Subcutaneous abdominal adipose tissue (tissue), 5 donors: ENCODE measurements around the gene ZSCAN5C.
"Not testable (repeated sequence)": the region's sequence is repeated elsewhere in the genome, so short reads cannot be mapped to it uniquely, and the experiment has no call there.

Experiments used
- H3K27ac ChIP-seq: one replicate; pipeline ENCODE4 v1.7.0; 2013; ENCODE audit warnings: low read depth, mild to moderate bottlenecking, inconsistent platforms, low read length, moderate library complexity
- H3K27me3 ChIP-seq, 5 donors: one replicate each; pipeline ENCODE4 v1.7.0; 2013; ENCODE audit warnings: low read length in 5 of 5, inconsistent platforms in 1 of 5; ENCODE audit not compliant: control insufficient read depth in 5 of 5, insufficient read depth in 4 of 5
- H3K36me3 ChIP-seq, 5 donors: one replicate each; pipeline ENCODE4 v1.7.0; 2013; ENCODE audit warnings: low read length in 5 of 5; ENCODE audit not compliant: control insufficient read depth in 5 of 5, insufficient read depth in 5 of 5
- H3K4me1 ChIP-seq, 5 donors: one replicate each; pipeline ENCODE4 v1.7.0; 2013; ENCODE audit warnings: low read length in 5 of 5, mild to moderate bottlenecking in 3 of 5, moderate library complexity in 1 of 5; ENCODE audit not compliant: control insufficient read depth in 5 of 5, insufficient read depth in 5 of 5
- H3K4me3 ChIP-seq, 5 donors: one replicate each; pipeline ENCODE4 v1.7.0; 2013; ENCODE audit warnings: low read length in 5 of 5, low read depth in 1 of 5
- H3K9ac ChIP-seq, 5 donors: one replicate each; pipeline ENCODE4 v1.7.0; 2013; ENCODE audit warnings: low read length in 5 of 5, mild to moderate bottlenecking in 4 of 5, moderate library complexity in 3 of 5
- H3K9me3 ChIP-seq, 5 donors: one replicate each; pipeline ENCODE4 v1.7.0; 2013; ENCODE audit warnings: low read length in 5 of 5; ENCODE audit not compliant: control insufficient read depth in 5 of 5
- donor health status: healthy.
- donor health status: healthy.
- donor health status: healthy.
- donor health status: healthy.
- donor health status: healthy.

The ZSCAN5C gene

DNA sequence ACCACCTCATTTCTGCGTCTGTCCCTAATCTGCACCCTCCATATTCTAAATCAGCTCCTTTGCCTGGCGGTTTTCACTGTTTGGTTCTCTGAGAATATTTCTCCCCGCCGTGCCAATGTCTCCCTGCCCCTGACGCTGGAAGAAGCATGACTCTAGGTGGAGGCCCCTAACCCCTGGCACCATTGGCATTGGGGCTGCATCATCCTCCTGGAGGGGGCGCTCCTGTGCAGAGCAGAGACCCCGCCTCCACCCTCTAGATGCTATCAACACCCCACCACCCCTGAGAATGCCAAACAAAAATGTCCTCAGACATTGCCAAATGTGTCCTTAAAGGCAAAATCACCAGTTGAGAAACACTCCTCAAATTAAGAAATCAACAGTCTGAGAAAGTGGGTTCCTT, 11.0 kb upstream of the ZSCAN5C start:
- H3K9me3 ChIP-seq: no peaks in the 10 kb centered on the region
- H3K4me1 ChIP-seq: no peaks in the 10 kb centered on the region
- H3K27me3 ChIP-seq: peaks cover 0 to 2% (median 0%) of the 10 kb centered on the region in 5 donors
- no peak overlapping the region for H3K4me3 ChIP-seq
- H3K36me3 ChIP-seq: no peaks in the 10 kb centered on the region
- H3K27ac ChIP-seq: no peak overlapping the region
- no peak overlapping the region for H3K9ac ChIP-seq

DNA sequence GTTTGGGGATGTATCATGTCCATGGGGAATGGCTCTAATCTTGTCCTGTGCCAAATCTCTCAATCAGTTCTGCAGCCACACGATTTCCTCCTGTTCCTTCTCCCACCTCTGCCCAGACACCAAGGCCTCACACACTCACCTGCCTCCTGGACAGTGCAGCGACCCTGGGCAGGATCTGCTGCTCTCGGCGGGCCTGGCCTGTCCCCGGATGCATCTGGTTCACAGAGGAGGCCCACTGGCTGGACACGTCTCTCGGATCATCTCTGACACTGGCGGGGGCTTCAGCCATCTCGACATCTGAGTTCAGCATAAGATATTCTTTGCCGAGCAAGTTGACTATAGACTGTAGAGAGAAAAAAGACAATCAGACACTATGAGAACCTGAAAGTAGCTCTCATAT, 10.4 kb upstream of the ZSCAN5C start:
- no peak overlapping the region for H3K4me3 ChIP-seq
- H3K9ac ChIP-seq: no peak overlapping the region
- no peaks in the 10 kb centered on the region for H3K9me3 ChIP-seq
- H3K4me1 ChIP-seq: no peaks in the 10 kb centered on the region
- no peaks in the 10 kb centered on the region for H3K36me3 ChIP-seq
- no peak overlapping the region for H3K27ac ChIP-seq
- H3K27me3 ChIP-seq: peaks cover 0 to 2% (median 0%) of the 10 kb centered on the region in 5 donors

DNA sequence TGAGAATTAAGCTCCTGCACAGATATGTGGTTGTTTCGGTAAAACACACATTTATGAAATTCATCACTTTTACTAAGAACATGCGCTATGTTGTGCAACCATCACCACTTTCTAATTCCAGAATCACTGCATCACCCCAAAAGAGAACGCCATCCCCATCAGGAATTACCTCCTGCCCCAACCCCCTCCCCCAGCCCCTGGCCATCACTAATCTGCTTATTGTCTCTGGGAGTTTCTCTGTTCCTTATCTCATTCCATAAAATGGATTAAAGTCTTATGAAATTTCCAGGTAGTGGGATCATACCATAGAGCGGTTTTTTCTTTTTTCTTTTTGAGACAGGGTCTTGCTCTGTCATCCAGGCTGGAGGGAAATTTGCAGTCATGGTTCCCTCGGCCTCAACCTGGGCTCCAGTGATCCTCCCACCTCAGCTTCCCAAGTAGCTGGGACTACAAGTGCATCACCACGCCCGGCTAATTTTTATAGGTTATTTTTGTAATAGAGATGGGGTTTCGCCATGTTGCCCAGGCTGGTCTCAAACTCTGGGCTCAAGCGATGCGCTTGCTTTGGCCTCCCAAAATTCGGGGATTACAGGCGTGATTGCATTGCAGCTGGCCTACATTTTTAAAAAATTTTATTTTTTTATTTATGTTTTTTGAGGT, 8.0 kb upstream of the ZSCAN5C start:
- Histone ChIP-seq H3K4me3 (no peak overlapping the region), H3K27me3 (no peaks in the 10 kb centered on the region), H3K4me1 (no peaks in the 10 kb centered on the region), H3K27ac (no peak overlapping the region), H3K9me3 (no peaks in the 10 kb centered on the region), H3K36me3 (no peaks in the 10 kb centered on the region), H3K9ac (no peak overlapping the region)

DNA sequence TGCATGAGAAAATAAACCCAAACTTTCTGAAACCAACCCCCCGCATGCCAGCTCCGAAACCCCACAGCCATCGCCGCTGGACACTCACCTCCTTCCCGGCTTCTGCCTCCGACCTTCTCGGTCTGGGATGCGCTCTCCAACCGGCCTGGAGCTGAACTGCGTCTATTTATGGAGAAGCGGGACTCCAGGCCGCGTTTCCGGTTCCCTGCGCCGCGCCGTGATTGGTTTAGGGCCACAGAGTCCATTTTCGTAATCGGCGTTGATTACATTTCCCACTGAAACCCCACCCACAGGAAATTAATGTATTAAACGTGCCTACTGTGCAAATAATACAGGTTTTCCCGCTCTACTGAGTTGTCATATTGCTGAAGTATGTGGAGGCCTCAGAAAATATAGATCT, 4.4 kb upstream of the ZSCAN5C start, which contains the start of gene ZSCAN5B:
TSS of gene ZSCAN5B (minus strand) at position 138 of the 400 bp plus-strand sequence. CDS start 4,731 bp downstream, outside the sequence.
- H3K27ac ChIP-seq, H3K27me3 ChIP-seq, H3K36me3 ChIP-seq, H3K9ac ChIP-seq, H3K4me1 ChIP-seq, H3K4me3 ChIP-seq, H3K9me3 ChIP-seq: not testable (repeated sequence)

- Histone ChIP-seq H3K4me3 (no peak overlapping the region), H3K27ac (no peak overlapping the region), H3K9ac (no peak overlapping the region), H3K36me3 (no peaks in the 10 kb centered on the region), H3K4me1 (no peaks in the 10 kb centered on the region), H3K9me3 (no peaks in the 10 kb centered on the region), H3K27me3 (no peaks in the 10 kb centered on the region)
These were observed 2.4 kb upstream of the ZSCAN5C start for GRCh38 chr19:56199687-56200086.

GRCh38 chr19:56207581-56207980, 5.5 kb downstream of the ZSCAN5C start:
- H3K4me1 ChIP-seq, H3K9me3 ChIP-seq, H3K9ac ChIP-seq, H3K27ac ChIP-seq, H3K27me3 ChIP-seq, H3K4me3 ChIP-seq, H3K36me3 ChIP-seq: not testable (repeated sequence)

DNA sequence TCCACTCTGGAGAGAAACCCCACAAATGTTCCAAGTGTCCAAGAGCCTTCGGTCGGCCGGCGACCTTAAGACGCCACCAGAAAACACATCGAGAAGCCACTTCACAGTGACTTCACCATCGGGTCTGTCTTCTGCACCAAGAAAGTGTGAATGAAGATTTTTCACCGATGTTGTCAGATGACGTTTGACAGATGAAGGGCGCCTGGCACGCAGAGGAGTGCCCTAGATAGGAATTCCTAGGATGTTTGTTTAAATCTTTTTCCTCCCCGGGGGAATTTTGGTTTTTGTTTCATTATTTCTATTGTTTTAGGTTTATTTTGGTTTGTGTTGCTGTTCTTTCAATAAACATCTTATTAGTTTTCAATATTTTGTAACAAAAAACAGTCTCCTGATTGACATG, 7.0 kb downstream of the ZSCAN5C start:
- peaks cover 0 to 6% (median 0%) of the 10 kb centered on the region in 5 donors for H3K27me3 ChIP-seq
- no peak overlapping the region for H3K27ac ChIP-seq
- no peaks in the 10 kb centered on the region for H3K36me3 ChIP-seq
- no peaks in the 10 kb centered on the region for H3K4me1 ChIP-seq
- no peak overlapping the region for H3K9ac ChIP-seq
- H3K9me3 ChIP-seq: no peaks in the 10 kb centered on the region
- H3K4me3 ChIP-seq: no peak overlapping the region

DNA sequence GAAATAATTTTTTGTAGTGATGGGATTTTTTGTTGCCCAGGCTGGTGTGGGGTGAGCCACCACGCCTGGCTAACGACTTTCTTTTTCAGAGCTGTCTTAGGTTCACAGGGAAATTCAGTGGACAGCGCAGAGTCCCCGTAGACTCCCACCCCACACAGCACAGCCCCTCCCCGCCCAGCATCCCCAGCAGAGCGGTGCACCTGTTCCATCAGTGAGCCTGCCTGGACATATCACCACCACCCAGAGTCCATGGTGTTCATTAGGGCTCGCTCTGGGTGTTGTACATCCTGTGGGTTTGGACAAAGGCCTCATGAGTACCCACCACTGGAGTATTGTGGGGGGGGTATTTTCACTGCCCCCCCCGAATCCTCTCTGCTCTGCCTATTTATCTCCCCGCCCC, 8.0 kb downstream of the ZSCAN5C start:
- not testable (repeated sequence) for H3K9ac ChIP-seq, H3K27me3 ChIP-seq, H3K9me3 ChIP-seq, H3K27ac ChIP-seq, H3K4me1 ChIP-seq, H3K36me3 ChIP-seq, H3K4me3 ChIP-seq

- Histone ChIP-seq H3K27ac (no peak overlapping the region), H3K9ac (no peak overlapping the region), H3K4me3 (no peak overlapping the region), H3K4me1 (no peaks in the 10 kb centered on the region), H3K27me3 (peaks cover 0 to 11% (median 5%) of the 10 kb centered on the region in 5 donors), H3K9me3 (no peaks in the 10 kb centered on the region), H3K36me3 (no peaks in the 10 kb centered on the region)
These were observed 9.6 kb downstream of the ZSCAN5C start for GRCh38 chr19:56211718-56212117.

DNA sequence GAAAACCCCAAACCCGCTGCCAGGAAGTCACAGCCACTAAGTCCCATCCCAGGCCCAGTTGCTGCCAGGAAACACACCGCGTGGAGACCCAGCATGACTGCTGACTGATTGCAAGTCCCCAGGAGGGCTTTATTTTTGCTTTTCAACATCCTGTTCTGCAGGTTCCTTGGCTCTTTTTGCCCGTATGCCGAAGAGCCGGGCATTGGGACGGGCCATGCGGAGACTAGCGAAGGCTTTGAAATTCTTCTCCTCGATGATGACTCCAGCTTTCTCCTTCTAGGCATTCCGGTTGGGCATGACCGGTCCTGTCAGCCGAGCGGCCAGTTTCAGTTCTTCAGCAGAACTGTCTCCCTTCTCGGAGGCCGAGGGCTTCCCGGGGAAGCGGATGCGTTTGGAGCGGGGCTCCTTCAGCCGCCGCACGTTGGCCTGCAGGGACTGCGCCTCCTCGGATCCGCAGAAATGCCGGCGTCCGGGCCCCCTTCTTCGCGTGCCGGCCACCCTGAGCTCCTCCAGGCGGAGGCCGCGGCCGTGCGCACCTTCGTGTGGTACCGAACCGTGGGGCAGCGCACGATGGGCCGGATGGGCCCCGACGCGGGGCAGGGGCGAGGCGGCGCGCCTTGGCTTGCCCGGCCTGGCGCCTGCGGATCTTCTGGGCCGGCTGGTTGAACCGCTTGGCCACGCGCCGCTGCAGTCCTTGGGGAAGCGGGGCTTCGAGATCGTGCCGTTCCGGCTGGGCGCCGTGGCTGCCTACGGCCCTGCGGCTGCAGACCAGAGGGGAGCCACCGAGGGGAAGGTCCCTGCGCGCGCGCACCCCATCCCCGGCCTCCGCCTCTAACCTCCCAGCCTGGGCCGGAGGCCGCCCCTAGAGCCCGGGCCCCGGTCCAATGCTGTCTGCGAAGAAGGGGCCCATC, 15.2 kb downstream of the ZSCAN5C start:
- Histone ChIP-seq H3K27ac (no peak overlapping the region), H3K4me1 (peaks cover 0 to 10% (median 10%) of the 10 kb centered on the region in 5 donors), H3K4me3 (peak overlapping the region; percentile 48 to 64 (median 54)), H3K9ac (peak overlapping the region in 4 of 5 donors; percentile 13 to 51 (median 40)), H3K27me3 (peaks cover 6 to 20% (median 12%) of the 10 kb centered on the region in 5 donors), H3K9me3 (no peaks in the 10 kb centered on the region), H3K36me3 (peaks cover 0 to 7% (median 0%) of the 10 kb centered on the region in 5 donors)
